Sigmoid colon (tissue), 7 donors: ENCODE measurements around the gene MYLK4. TPM values are rescaled to one million over a fixed set of nuclear protein-coding genes. Genes with fewer than 3 reads are reported as not detected.

Experiments used
- DNase-seq: peaks from one replicate; pipeline ENCODE4 v3.0.0-alpha.2; 2019
- H3K27ac ChIP-seq, 4 donors: fragments of 200-600 bp; sonication (generic); one replicate each; pipeline ENCODE4 v1.5.1; 2016 to 2019; ENCODE audit warnings: mild to moderate bottlenecking in 1 of 4
- H3K27me3 ChIP-seq, 3 donors: fragments of 200-600 bp; sonication (generic); one replicate each; pipeline ENCODE4 v1.5.1; 2019; ENCODE audit warnings: mild to moderate bottlenecking in 1 of 3
- H3K36me3 ChIP-seq, 4 donors: fragments of 200-600 bp; sonication (generic); one replicate each; pipeline ENCODE4 v1.5.1; 2016 to 2019
- H3K4me1 ChIP-seq, 4 donors: fragments of 200-600 bp; sonication (generic); one replicate each; pipeline ENCODE4 v1.5.1; 2017 to 2019
- H3K4me3 ChIP-seq, 4 donors: fragments of 200-600 bp; sonication (generic); one replicate each; pipeline ENCODE4 v1.5.1; 2017 to 2019; ENCODE audit warnings: mild to moderate bottlenecking in 2 of 4, moderate library complexity in 1 of 4
- H3K9me3 ChIP-seq, 4 donors: fragments of 200-600 bp in 3 of 4; sonication (generic) in 3 of 4; one replicate each; pipeline versions ENCODE4 v1.5.1 to v1.6.1; 2013 to 2019
- CTCF ChIP-seq, 4 experiments: fragments of 450-650 bp in 3 of 4; fragments of 200-600 bp in 1 of 4; IDR thresholded peaks; one replicate each; pipeline ENCODE4 v1.5.1; 2016 to 2019; ENCODE audit warnings: antibody characterized with exemption in 4 of 4, mild to moderate bottlenecking in 3 of 4, moderate library complexity in 2 of 4
- EP300 ChIP-seq, 4 donors: sonication (generic); formaldehyde crosslinking; IDR thresholded peaks; one replicate each; pipeline ENCODE4 v1.6.1; 2017; ENCODE audit warnings: antibody characterized with exemption in 4 of 4
- POLR2A ChIP-seq, 2 donors: fragments of 450-650 bp; IDR thresholded peaks; one replicate each; pipeline ENCODE4 v1.6.1; 2016; ENCODE audit warnings: antibody characterized with exemption in 2 of 2, mild to moderate bottlenecking in 2 of 2, moderate library complexity in 2 of 2
- POLR2AphosphoS5 ChIP-seq, 4 donors: sonication (generic); formaldehyde crosslinking; IDR thresholded peaks; one replicate each; pipeline ENCODE4 v1.6.1; 2017; ENCODE audit warnings: antibody characterized with exemption in 4 of 4
- WGBS, 2 donors: extraction: QIAGEN DNeasy Blood & Tissue Kit; methylation state at CpG; one replicate each; pipeline ENCODE4 v1.1.7; 2013; 5-methylcytosine and 5-hydroxymethylcytosine counted together
- intact Hi-C: fragments of 100-400 bp; cut with DNase I; formaldehyde crosslinking; loops from one replicate; pipeline ENCODE4 v1.15.1; 2023
- polyA plus RNA-seq, 3 donors: library from polyadenylated mRNA; stranded (reverse); fragments of 200-250 nt; gene quantifications; one replicate each; pipeline ENCODE4 v1.2.3, GENCODE V29; 2013
- total RNA-seq, 4 donors: library from RNA; depleted of rRNA; stranded (reverse); fragments of >200 nt; gene quantifications; one replicate each; pipeline ENCODE4 v1.1.0, GENCODE V29; 2016
- donor health status: healthy with polysubstance abuse.
- donor health status: Bipolar disorder and iron deficiency.
- donor health status: healthy.

Gene MYLK4
- total and polyA plus RNA-seq, 7 donors = under 0.01 to 1.1 (median 0.32) TPM; not detected in 1

GRCh38 chr6:2731281-2731909 lies 19.3 kb downstream of the MYLK4 start:
- Histone ChIP-seq H3K27me3 (no peaks in the 10 kb centered on the region), H3K27ac (no peak overlapping the region), H3K4me1 (peaks cover 0 to 32% (median 20%) of the 10 kb centered on the region in 4 donors), H3K36me3 (no peaks in the 10 kb centered on the region), H3K9me3 (no peaks in the 10 kb centered on the region), H3K4me3 (no peak overlapping the region)
- intact Hi-C loops = no loop called here
- TF ChIP-seq EP300 (IDR thresholded peaks at IDR 0.05) = no peak
- no peak for TF ChIP-seq CTCF (IDR thresholded peaks at IDR 0.05)
- TF ChIP-seq POLR2A (IDR thresholded peaks at IDR 0.05) = no peak
- TF ChIP-seq POLR2AphosphoS5 (IDR thresholded peaks at IDR 0.05) = no peak
- DNase-seq = no peak
- 78 to 83% methylated on average over 5 of the region's 5 CpGs for WGBS, 2 donors

- WGBS, 2 donors = 72 to 85% methylated on average over 9 of the region's 9 CpGs
These were observed 20.2 kb downstream of the MYLK4 start for GRCh38 chr6:2730353-2731107.

DNA sequence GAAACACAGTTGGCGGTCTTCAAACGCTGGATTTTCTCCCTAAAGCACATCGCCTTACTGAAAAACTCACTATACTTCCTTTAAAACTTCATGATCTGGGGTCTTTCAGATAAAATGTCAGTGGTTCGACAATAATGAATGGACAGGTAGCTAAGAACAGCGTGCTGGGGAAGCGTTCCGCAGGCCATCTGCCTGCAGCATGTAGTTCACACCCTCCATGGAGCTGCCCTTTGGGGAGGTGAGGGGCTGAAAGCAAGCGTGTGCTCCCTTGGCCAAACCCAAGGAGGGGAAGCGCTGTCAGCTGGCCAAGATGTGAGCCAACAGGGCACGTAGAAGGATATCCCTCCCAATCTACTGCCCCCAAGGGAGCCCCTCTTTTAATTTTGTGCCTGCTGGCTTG lies 20.8 kb downstream of the MYLK4 start:
- 95 to 97% methylated on average over 10 of the region's 10 CpGs for WGBS, 2 donors
- Histone ChIP-seq H3K27me3 (no peaks in the 10 kb centered on the region), H3K36me3 (no peaks in the 10 kb centered on the region), H3K27ac (no peak overlapping the region), H3K4me3 (no peak overlapping the region), H3K4me1 (peaks cover 0 to 40% (median 24%) of the 10 kb centered on the region in 4 donors), H3K9me3 (no peaks in the 10 kb centered on the region)
- DNase-seq = no peak
- TF ChIP-seq POLR2A (IDR thresholded peaks at IDR 0.05) = no peak
- no peak for TF ChIP-seq EP300 (IDR thresholded peaks at IDR 0.05)
- no peak for TF ChIP-seq CTCF (IDR thresholded peaks at IDR 0.05)
- no peak for TF ChIP-seq POLR2AphosphoS5 (IDR thresholded peaks at IDR 0.05)
- intact Hi-C loops = no loop called here

More at GRCh38 chr6:2730353-2731107, 20.2 kb downstream of the MYLK4 start:
- H3K27me3 ChIP-seq = no peaks in the 10 kb centered on the region
- no peak overlapping the region for H3K27ac ChIP-seq
- no peak for DNase-seq
- TF ChIP-seq CTCF (IDR thresholded peaks at IDR 0.05) = no peak
- no peak for TF ChIP-seq POLR2A (IDR thresholded peaks at IDR 0.05)
- TF ChIP-seq EP300 (IDR thresholded peaks at IDR 0.05) = no peak
- TF ChIP-seq POLR2AphosphoS5 (IDR thresholded peaks at IDR 0.05) = no peak
- H3K4me1 ChIP-seq = peaks cover 0 to 40% (median 24%) of the 10 kb centered on the region in 4 donors
- H3K4me3 ChIP-seq = no peak overlapping the region
- intact Hi-C loops = no loop called here
- no peaks in the 10 kb centered on the region for H3K36me3 ChIP-seq
- H3K9me3 ChIP-seq = no peaks in the 10 kb centered on the region

DNA sequence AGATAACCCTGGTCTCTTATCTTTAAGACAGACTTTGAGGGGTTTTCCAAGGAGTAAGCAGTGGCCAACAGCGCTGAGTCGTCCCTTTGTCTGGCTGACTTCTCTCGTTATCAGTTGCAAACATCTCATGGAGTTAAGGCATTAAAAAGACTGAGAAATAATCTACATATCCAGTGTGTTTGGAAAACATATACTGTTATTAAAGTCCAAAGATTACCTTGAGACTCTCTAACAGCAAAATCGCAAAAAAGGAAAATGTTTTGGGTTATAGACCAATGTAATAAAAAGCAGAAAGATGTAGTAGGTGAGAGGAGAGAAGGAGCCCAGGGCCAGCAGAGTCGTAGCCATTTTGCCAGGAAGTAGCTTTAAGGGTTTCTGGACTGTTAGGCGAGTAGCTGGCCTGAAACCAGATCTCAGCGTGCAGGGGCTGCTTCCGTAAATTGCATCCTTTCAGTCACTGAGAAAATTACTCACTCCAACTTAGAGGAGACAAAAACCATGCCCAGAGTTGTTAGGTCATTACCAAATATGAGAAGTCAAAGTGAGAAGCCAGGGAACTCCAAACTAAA lies 24.6 kb downstream of the MYLK4 start:
- Histone ChIP-seq H3K27ac (peak overlapping the region in 3 of 4 donors; percentile 27 to 56 (median 42)), H3K36me3 (no peaks in the 10 kb centered on the region), H3K27me3 (no peaks in the 10 kb centered on the region), H3K4me3 (no peak overlapping the region), H3K4me1 (peaks cover 0 to 19% (median 11%) of the 10 kb centered on the region in 4 donors), H3K9me3 (peaks cover 0 to 2% (median 0%) of the 10 kb centered on the region in 4 donors)
- DNase-seq = no peak
- 52 to 57% methylated on average over 8 of the region's 8 CpGs for WGBS, 2 donors
- TF ChIP-seq POLR2A (IDR thresholded peaks at IDR 0.05) (no peak), EP300 (IDR thresholded peaks at IDR 0.05) (no peak), POLR2AphosphoS5 (IDR thresholded peaks at IDR 0.05) (peak in 2 of 4 donors; percentile 12)
- intact Hi-C loops = no loop called here
